ENCODE results near the gene NUDT7. TPM values are rescaled to one million over a fixed set of nuclear protein-coding genes. Genes with fewer than 3 reads are reported as not detected.

NUDT7 gene
- total RNA-seq, 1 experiment from 2014 or later = 12.4 TPM

Other genes starting within 250 kb of the NUDT7 start
- not detected in 2 replicates for gene VAT1L, start 66.0 kb downstream of the NUDT7 start, total RNA-seq (2014; rRNA removed; shearing (Covaris generic))

Measured in G401 (cell line).